ENCODE results near the gene FANCE. TPM values are rescaled to one million over a fixed set of nuclear protein-coding genes. Genes with fewer than 3 reads are reported as not detected.

The FANCE gene
- total RNA-seq, 1 donor from 2014 or later = 19.6 TPM

GRCh38 chr6:35488517-35488862, 36.4 kb downstream of the FANCE start:
- intact Hi-C loops (cut with micrococcal nuclease) = no loop called here
- H3K9me3 Mint-ChIP-seq = no peaks in the 10 kb centered on the region
- H3K27ac Mint-ChIP-seq = no peak overlapping the region
- peaks cover 6% of the 10 kb centered on the region for H3K4me1 Mint-ChIP-seq
- no peak for DNase-seq
- H3K36me3 Mint-ChIP-seq (ENCODE audit: low read depth) = no peaks in the 10 kb centered on the region
- H3K4me3 Mint-ChIP-seq = no peak overlapping the region
- H3K27me3 Mint-ChIP-seq = peaks cover 8% of the 10 kb centered on the region

- Mint-ChIP-seq H3K27me3 (peaks cover 11% of the 10 kb centered on the region), H3K36me3 (ENCODE audit: low read depth) (no peaks in the 10 kb centered on the region), H3K4me3 (no peak overlapping the region), H3K27ac (no peak overlapping the region), H3K9me3 (no peaks in the 10 kb centered on the region), H3K4me1 (peaks cover 10% of the 10 kb centered on the region)
- no peak for DNase-seq
- intact Hi-C loops (cut with micrococcal nuclease) = no loop called here
These were observed 36.9 kb downstream of the FANCE start for GRCh38 chr6:35489066-35489465.

DNA sequence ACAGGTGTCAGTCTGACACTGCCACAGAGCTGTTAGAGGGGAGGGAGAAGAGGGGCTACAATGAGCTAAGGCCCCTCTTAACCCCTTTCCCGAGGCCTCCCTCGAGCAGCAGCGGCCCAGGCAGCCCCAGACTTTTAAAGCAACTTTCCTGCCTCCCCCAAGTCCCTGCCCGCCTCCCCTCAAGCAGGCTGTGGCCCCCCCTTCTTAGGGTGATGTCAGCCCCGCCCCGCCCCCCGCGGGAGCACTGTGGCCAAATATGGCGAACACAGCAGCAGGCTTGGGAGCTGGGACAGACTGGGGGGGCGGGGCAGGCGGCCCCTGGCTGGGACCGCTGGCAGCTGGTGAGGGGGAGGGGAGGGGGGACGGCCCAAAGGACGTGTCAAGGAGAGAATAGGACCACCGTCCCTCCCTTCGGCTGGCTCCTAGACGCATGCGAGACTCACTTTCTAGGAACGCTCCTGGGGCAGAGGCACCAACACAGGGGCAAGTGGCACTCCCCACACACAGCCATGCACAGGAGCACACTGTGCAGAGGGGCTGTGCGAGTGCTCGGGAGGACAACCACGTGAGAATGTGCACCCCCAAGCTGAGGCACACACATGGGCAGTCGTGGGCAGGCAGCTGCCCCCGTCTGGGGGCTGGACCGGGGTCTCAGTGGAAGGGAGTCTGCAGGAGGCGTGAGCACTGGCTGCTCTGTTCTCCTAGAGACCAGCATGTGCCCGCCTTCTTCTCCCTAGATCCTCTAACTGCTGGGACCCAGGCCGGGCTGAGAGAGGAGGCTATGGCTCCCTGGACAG, 38.1 kb downstream of the FANCE start:
- H3K36me3 Mint-ChIP-seq (ENCODE audit: low read depth) = no peaks in the 10 kb centered on the region
- peaks cover 15% of the 10 kb centered on the region for H3K4me1 Mint-ChIP-seq
- no peak overlapping the region for H3K27ac Mint-ChIP-seq
- H3K9me3 Mint-ChIP-seq = no peaks in the 10 kb centered on the region
- DNase-seq = no peak
- intact Hi-C loops (cut with micrococcal nuclease) = no loop called here
- no peak overlapping the region for H3K4me3 Mint-ChIP-seq
- H3K27me3 Mint-ChIP-seq = peaks cover 15% of the 10 kb centered on the region

GRCh38 chr6:35490821-35491557, 38.9 kb downstream of the FANCE start:
- Mint-ChIP-seq H3K36me3 (ENCODE audit: low read depth) (no peaks in the 10 kb centered on the region), H3K27ac (no peak overlapping the region), H3K4me1 (peaks cover 15% of the 10 kb centered on the region), H3K27me3 (peaks cover 19% of the 10 kb centered on the region), H3K9me3 (no peaks in the 10 kb centered on the region), H3K4me3 (no peak overlapping the region)
- DNase-seq = no peak
- intact Hi-C loops (cut with micrococcal nuclease) = no loop called here

DNA sequence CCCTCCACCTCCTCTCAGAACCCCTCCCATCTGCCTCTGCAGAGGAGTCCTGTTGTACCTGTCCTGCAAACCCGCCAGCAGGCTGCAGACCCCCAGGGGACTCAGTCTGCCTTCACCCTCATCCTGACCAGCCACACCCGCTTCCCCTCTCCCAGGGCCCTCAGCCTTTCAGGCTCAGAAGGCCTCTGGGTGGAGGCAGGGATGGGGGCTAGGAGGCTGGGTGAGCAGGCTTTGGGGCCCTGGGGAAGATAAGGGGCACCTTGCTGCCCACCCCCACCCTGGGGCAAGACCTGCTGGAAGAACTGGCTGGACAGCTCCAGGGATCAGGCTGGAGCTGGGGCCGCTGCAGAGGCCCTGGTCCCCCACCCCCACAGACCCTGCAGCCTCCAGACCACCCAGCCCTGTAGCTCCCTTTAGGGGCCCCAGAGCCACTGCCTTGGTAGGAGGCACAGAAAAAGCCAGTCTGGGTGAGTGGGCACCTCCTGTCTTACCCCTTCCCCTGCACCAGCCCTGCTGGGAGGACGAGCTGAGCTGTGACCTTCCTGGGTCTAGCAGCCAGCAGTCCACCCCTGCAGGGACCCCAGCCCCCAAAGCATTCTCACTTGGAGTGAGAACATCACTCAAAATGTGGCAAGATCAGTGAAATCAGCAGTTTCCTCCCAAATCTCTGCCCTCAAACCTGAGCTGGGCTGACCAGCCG, 39.6 kb downstream of the FANCE start:
- no peak for DNase-seq
- Mint-ChIP-seq H3K9me3 (no peaks in the 10 kb centered on the region), H3K27ac (no peak overlapping the region), H3K4me1 (peaks cover 15% of the 10 kb centered on the region), H3K36me3 (ENCODE audit: low read depth) (no peaks in the 10 kb centered on the region), H3K27me3 (peaks cover 20% of the 10 kb centered on the region), H3K4me3 (no peak overlapping the region)
- intact Hi-C loops (cut with micrococcal nuclease) = no loop called here

GRCh38 chr6:35492258-35492973, 40.3 kb downstream of the FANCE start:
- Mint-ChIP-seq H3K4me1 (peaks cover 15% of the 10 kb centered on the region), H3K27ac (no peak overlapping the region), H3K4me3 (no peak overlapping the region), H3K27me3 (peaks cover 20% of the 10 kb centered on the region), H3K36me3 (ENCODE audit: low read depth) (no peaks in the 10 kb centered on the region), H3K9me3 (no peaks in the 10 kb centered on the region)
- intact Hi-C loops (cut with micrococcal nuclease) = no loop called here
- DNase-seq = no peak

- Mint-ChIP-seq H3K9me3 (no peaks in the 10 kb centered on the region), H3K4me3 (no peak overlapping the region), H3K27me3 (peaks cover 21% of the 10 kb centered on the region), H3K36me3 (ENCODE audit: low read depth) (no peaks in the 10 kb centered on the region), H3K27ac (no peak overlapping the region), H3K4me1 (peaks cover 13% of the 10 kb centered on the region)
- no peak for DNase-seq
- intact Hi-C loops (cut with micrococcal nuclease) = no loop called here
These were observed 40.8 kb downstream of the FANCE start for GRCh38 chr6:35492974-35493284.

- Mint-ChIP-seq H3K4me1 (peaks cover 12% of the 10 kb centered on the region), H3K9me3 (no peaks in the 10 kb centered on the region), H3K27ac (no peak overlapping the region), H3K27me3 (peaks cover 25% of the 10 kb centered on the region), H3K4me3 (no peak overlapping the region), H3K36me3 (ENCODE audit: low read depth) (peaks cover under 1% of the 10 kb centered on the region)
- intact Hi-C loops (cut with micrococcal nuclease) = no loop called here
- no peak for DNase-seq
These were observed 41.3 kb downstream of the FANCE start for GRCh38 chr6:35493307-35493983.

DNA sequence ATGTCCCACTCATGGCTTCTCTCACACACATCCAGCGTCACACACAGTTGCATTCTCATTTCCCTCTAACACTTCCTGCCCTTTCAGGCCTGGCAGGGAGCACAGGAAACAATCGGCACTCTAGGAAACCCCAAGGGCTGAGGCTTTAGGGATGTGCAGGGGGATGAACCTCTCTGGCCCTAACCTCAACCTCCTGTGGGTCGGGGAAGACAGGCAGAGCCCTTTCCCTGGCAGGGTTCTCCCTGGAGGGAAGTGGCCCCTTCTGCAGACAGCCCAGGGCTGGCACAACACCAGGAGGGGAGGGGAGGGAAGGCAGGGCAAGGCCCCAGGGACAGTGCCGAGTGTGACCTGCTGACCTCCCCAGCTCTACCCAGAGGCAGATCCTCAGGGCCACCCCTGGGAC, 42.0 kb downstream of the FANCE start:
- intact Hi-C loops (cut with micrococcal nuclease) = no loop called here
- peaks cover 30% of the 10 kb centered on the region for H3K27me3 Mint-ChIP-seq
- H3K4me3 Mint-ChIP-seq = no peak overlapping the region
- DNase-seq = peak; percentile 62
- H3K36me3 Mint-ChIP-seq (ENCODE audit: low read depth) = peaks cover 2% of the 10 kb centered on the region
- H3K27ac Mint-ChIP-seq = no peak overlapping the region
- H3K4me1 Mint-ChIP-seq = peaks cover 15% of the 10 kb centered on the region
- H3K9me3 Mint-ChIP-seq = no peaks in the 10 kb centered on the region

GRCh38 chr6:35495258-35496035, 43.3 kb downstream of the FANCE start:
- Mint-ChIP-seq H3K36me3 (ENCODE audit: low read depth) (peaks cover 2% of the 10 kb centered on the region), H3K9me3 (no peaks in the 10 kb centered on the region), H3K4me1 (peaks cover 15% of the 10 kb centered on the region), H3K27ac (no peak overlapping the region), H3K4me3 (peak overlapping the region; percentile 66), H3K27me3 (peaks cover 39% of the 10 kb centered on the region)
- no peak for DNase-seq
- intact Hi-C loops (cut with micrococcal nuclease) = loop anchor here (5.0 kb wide), 1 partner anchor 43 kb away; the partner anchor contains the start of gene FANCE

DNA sequence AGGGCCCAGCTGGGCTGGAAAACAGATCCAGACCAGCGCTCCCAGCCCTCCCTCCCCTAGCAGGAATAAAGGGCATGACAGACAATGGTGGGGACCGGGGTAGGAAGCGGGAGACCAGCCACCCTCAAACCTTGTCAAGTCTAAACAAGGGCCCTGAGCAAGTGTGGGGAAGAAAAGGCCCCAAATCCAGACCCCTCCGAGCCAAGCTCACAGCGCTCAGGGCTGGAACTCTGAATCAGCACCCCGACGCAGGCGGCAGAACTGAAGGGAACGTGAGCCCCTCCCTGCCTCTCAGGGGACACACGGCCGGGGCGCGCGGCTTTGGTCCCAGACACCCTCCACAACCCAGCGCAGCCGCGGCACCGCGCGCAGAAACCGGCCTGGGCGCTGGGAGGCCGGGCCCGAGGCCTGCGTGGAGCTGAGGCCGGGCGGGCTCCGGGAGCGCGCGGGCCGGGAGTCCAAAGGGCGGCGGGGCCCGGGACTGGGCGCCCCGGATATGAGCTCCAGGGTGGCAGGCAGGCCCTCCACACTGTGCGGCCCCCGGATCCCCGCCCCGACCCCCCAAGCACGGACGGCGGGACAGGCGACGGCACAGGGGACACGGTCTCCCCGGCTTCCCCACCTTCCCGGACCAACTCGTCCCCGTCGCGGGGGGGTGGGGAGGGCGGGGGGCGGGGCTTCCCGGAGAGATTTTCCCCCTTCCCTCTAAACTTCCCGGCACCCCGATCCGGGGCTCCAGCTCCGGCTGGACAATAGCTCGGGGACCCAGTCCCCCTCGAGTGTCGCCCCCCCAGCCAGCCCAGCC, 44.1 kb downstream of the FANCE start:
- Mint-ChIP-seq H3K27ac (no peak overlapping the region), H3K27me3 (peaks cover 40% of the 10 kb centered on the region), H3K4me3 (peak overlapping the region; percentile 66), H3K4me1 (peaks cover 15% of the 10 kb centered on the region), H3K36me3 (ENCODE audit: low read depth) (peaks cover 2% of the 10 kb centered on the region), H3K9me3 (no peaks in the 10 kb centered on the region)
- DNase-seq = peak; percentile 62
- intact Hi-C loops (cut with micrococcal nuclease) = loop anchor here (5.0 kb wide), 1 partner anchor 44 kb away; the partner anchor contains the start of gene FANCE

Data from activated CD4-positive, alpha-beta T cell treated with anti-CD3 and anti-CD28 coated beads, Interleukin-2, amount 10 ng/mL, durations not matched to agents 24 days and 14 days (primary cell).